Measurements from ENCODE around the gene RDM1.

GRCh38 chr17:35889241-35889640 lies 41.3 kb downstream of the RDM1 start:
- TF ChIP-seq IRF1 (CRISPR knock-in tag; IDR thresholded peaks at IDR 0.05) (no peak), ZBTB21 (CRISPR knock-in tag; IDR thresholded peaks at IDR 0.05; ENCODE audit: borderline replicate concordance) (no peak), CTCF (IDR thresholded peaks at IDR 0.05) (no peak), ARID4B (CRISPR knock-in tag; IDR thresholded peaks at IDR 0.05; ENCODE audit: borderline replicate concordance) (no peak), NR2C2 (CRISPR knock-in tag; IDR thresholded peaks at IDR 0.05) (no peak), ZNF263 (CRISPR knock-in tag; IDR thresholded peaks at IDR 0.05; ENCODE audit: low read depth) (no peak), USF2 (CRISPR knock-in tag; IDR thresholded peaks at IDR 0.05) (no peak), SP1 (CRISPR knock-in tag; conservative IDR thresholded peaks at IDR 0.05) (no peak), ATF2 (CRISPR knock-in tag; IDR thresholded peaks at IDR 0.05; ENCODE audit: borderline replicate concordance, low read depth) (no peak), TEAD1 (CRISPR knock-in tag; IDR thresholded peaks at IDR 0.05) (no peak), CREB1 (CRISPR knock-in tag; IDR thresholded peaks at IDR 0.05) (no peak), MAX (CRISPR knock-in tag; IDR thresholded peaks at IDR 0.05) (no peak), ELF4 (CRISPR knock-in tag; IDR thresholded peaks at IDR 0.05; ENCODE audit: low read depth) (no peak)
